NCI-H82 treated with DMSO at 0.1 percent for 48 hours (cell line): ENCODE results near the gene APOA5.
"Not testable (repeated sequence)": the region's sequence is repeated elsewhere in the genome, so short reads cannot be mapped to it uniquely, and the experiment has no call there.

ENCODE experiments used
- DNase-seq: peaks from one replicate; lab custom pipeline; 2025; ENCODE audit not compliant: unreplicated experiment; lab: John Stamatoyannopoulos, UW

APOA5 gene

GRCh38 chr11:116791813-116792143, at the start of gene APOA5:
TSS of gene APOA5 (minus strand) at chr11:116791879. CDS start at chr11:116791860, 19 bp downstream.
- DNase-seq: no peak

DNA sequence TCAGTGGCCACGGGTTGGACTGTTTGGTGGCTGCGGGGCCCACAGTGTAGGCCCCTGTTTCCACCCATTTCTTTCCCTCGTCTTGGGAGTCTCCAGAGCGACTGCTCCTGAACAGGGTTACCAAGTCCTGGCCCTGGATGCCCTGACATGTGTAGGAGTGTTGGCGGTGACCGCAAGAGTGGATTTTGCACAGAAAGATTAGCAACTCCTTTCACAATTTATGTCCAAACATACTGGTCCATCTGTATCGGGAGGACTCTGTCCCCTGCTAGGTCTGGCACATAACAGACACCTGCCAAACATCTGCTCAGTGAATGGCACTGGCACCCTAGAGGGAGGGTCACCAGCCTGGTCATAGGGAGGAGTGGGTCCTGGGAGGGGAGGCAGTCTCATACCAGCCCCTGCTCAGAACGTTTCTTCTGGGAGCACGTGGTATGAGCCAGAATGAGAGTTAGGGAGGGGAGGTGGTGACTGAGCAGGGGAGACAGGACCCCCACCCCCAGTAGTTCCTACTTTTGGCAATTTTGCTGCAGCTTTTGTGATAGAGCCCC, 49.1 kb upstream of the APOA5 start:
- DNase-seq: no peak

DNA sequence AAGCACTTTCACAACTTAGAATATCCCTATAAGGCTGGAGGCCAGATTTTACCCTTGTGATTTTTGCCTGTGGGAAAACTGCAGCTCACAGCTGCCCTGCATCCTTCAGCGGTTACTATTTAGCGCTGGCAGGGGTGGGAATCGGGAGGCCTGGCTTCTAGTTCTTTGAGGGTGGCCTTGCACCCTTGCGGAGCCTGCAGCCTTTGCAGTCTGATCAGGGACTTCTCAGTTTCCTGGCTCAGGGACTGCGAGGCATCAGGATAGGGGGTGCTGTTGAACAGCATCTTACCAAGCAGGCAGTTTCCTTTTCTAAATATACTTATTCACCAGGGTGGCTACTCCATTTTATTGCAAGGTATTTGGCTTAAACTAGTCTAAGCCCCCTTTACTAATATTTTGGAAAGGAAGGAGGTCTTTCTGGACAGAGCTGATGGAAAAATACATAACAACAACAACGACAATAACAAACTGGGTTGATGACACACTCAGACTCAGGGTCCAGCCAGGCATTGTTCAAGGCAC, 48.6 kb upstream of the APOA5 start:
- DNase-seq: no peak

GRCh38 chr11:116838321-116839084, 46.8 kb upstream of the APOA5 start:
- DNase-seq: no peak

DNA sequence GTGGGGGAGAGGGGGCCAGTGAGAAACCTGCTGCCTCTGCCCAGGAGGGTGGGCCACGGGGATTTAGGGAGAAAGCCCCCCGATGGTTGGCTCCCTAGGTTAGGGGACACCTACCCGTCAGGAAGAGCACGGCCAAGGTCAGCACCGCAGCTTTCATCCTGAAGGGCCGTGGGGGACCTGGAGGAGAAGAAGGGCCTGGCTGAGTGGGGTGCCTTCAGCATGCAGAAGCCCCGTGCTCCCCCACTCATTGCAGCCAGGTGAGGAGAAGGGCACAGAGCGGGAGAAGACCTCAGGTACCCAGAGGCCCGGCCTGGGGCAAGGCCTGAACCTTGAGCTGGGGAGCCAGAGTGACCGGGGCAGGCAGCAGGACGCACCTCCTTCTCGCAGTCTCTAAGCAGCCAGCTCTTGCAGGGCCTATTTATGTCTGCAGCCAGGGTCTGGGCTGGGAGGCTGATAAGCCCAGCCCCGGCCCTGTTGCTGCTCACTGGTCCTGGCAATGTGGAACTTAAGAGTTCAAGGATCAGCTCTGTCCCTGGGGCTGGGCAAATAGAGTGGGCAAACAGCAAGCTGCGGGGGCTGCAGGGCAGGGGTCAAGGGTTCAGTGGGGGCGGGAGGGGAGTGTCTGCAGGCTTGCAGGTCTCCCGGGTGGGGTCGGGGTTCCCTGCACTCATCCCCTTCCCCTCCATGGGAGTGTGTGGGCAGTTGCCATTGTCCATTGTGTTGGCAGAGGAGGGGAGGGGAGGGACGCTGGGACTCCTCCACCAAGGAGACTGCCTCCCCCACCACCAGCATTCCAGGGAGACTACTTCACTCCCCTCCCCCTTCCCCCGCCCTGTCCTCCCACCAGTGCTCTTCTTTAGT, 45.8 kb upstream of the APOA5 start, which contains the start of gene APOA1:
Gene APOA1 (minus strand): TSS at position 392 of the 861 bp plus-strand sequence. CDS start 235 bp downstream, at position 157.
- DNase-seq: no peak

- DNase-seq: no peak
Observed at GRCh38 chr11:116836632-116836991, 44.9 kb upstream of the APOA5 start.

DNA sequence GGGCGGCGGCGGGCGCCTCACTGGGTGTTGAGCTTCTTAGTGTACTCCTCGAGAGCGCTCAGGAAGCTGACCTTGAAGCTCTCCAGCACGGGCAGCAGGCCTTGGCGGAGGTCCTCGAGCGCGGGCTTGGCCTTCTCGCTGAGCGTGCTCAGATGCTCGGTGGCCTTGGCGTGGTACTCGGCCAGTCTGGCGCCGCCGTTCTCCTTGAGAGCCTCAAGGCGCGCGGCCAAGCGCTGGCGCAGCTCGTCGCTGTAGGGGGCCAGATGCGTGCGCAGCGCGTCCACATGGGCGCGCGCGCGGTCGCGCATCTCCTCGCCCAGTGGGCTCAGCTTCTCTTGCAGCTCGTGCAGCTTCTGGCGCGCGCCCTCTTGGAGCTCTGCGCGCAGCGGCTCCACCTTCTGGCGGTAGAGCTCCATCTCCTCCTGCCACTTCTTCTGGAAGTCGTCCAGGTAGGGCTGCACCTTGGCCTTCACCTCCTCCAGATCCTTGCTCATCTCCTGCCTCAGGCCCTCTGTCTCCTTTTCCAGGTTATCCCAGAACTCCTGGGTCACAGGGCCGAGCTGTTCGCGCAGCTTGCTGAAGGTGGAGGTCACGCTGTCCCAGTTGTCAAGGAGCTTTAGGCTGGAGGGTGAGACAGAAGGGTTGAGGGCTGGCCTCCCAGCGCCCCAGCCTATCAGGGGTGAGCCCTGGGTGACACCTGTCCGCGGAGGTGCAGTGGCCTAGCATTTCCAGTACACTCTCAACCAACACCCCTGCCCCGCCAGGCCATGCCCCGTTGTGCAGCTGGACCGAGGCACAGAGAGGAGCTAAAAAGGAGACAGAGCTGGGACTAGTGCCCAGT, 44.3 kb upstream of the APOA5 start:
- DNase-seq: peak; percentile 57

- no peak for DNase-seq
Observed at GRCh38 chr11:116835042-116835772, 43.5 kb upstream of the APOA5 start.

DNA sequence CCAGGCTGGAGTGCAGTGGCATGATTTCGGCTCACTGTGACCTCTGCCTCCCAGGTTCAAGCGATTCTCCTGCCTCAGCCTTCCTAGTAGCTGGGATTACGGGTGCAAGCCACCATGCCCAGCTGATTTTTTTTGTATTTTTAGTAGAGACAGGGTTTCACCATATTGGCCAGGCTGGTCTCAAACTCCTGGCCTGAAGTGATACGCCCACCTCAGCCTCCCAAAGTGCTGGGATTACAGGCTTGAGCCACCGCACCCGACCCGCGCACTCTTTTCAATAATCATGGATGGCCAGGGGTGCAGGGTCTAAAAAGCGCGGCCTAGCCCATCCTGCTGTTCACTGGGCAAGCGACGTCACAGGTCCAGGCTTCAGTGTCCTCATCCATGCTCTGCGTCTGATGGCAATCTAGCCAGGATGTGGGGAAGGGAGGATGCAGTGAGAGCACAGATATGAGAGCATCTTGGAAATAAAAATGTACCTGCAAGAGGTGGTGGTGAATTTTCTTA, 42.9 kb upstream of the APOA5 start:
- not testable (repeated sequence) for DNase-seq

GRCh38 chr11:116833816-116834534, 42.3 kb upstream of the APOA5 start:
- DNase-seq: no peak

DNA sequence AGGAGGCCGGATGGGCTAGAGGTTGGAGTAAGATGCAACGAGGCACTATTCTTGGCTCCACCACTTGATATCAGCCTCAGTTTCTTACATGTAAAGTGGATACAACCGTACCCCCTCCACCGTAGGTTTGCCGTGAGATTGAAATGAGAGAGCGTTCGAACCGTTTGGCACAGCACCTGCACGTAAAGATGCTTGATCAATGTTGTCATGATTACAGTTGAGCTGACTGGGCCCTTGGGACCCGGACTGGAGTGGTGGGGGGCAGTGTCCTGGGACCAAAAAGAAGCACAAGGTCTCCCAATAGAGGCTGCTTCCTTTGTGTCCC, 41.8 kb upstream of the APOA5 start:
- no peak for DNase-seq

- no peak for DNase-seq
Observed at GRCh38 chr11:116832350-116833290, 40.9 kb upstream of the APOA5 start.

GRCh38 chr11:116831790-116832349, 40.2 kb upstream of the APOA5 start:
- no peak for DNase-seq

GRCh38 chr11:116830184-116830912, 38.7 kb upstream of the APOA5 start:
- no peak for DNase-seq

DNA sequence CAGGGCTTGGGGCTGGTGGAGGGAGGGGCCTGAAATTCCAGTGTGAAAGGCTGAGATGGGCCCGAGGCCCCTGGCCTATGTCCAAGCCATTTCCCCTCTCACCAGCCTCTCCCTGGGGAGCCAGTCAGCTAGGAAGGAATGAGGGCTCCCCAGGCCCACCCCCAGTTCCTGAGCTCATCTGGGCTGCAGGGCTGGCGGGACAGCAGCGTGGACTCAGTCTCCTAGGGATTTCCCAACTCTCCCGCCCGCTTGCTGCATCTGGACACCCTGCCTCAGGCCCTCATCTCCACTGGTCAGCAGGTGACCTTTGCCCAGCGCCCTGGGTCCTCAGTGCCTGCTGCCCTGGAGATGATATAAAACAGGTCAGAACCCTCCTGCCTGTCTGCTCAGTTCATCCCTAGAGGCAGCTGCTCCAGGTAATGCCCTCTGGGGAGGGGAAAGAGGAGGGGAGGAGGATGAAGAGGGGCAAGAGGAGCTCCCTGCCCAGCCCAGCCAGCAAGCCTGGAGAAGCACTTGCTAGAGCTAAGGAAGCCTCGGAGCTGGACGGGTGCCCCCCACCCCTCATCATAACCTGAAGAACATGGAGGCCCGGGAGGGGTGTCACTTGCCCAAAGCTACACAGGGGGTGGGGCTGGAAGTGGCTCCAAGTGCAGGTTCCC, 38.0 kb upstream of the APOA5 start, which contains the start of gene APOC3:
Gene APOC3 (plus strand): TSS at position 383 of the 659 bp plus-strand sequence. CDS start 676 bp downstream, outside the sequence.
- no peak for DNase-seq

GRCh38 chr11:116828632-116829524, 37.2 kb upstream of the APOA5 start:
- no peak for DNase-seq
